Panc1 (cell line): ENCODE results near the gene ATP8B3. TPM values are rescaled to one million over a fixed set of nuclear protein-coding genes. Genes with fewer than 3 reads are reported as not detected.

Experiments used
- ATAC-seq: fragments of 200-7000 bp; cut with Tn5 transposase; 2 replicates; pipeline ENCODE4 v1.9.1; 2020; ENCODE audit warnings: mild to moderate bottlenecking, moderate library complexity
- BruUV-seq: library from RNA; stranded (reverse); fragments of 400-500 nt; replicated peaks from 2 replicates; lab custom pipeline; 2021; lab: Mats Ljungman, UMichigan
- CTCF ChIA-PET: fragments of 300-600 bp; sonication (Branson Sonifier 250); formaldehyde crosslinking; loops from one replicate; lab custom pipeline; 2022; ENCODE audit warnings: antibody characterized with exemption; lab: Charles Lee
- POLR2A ChIA-PET: fragments of 300-600 bp; sonication (Branson Sonifier 250); formaldehyde crosslinking; loops from one replicate; lab custom pipeline; 2022; ENCODE audit warnings: antibody characterized with exemption; lab: Charles Lee
- DNase-seq: peaks from one replicate; pipeline ENCODE4 v3.0.0-alpha.2; 2010; ENCODE audit warnings: low read depth, low spot score
- H3K27ac ChIP-seq: 2 replicates; pipeline ENCODE4 v1.5.1; 2011; ENCODE audit warnings: mild to moderate bottlenecking, low read length, inconsistent platforms
- H3K27me3 ChIP-seq: fragments of 200-500 bp; sonication (Bioruptor generic); 2 replicates; pipeline ENCODE4 v1.6.0; 2014; ENCODE audit warnings: low read length, inconsistent platforms; ENCODE audit not compliant: control insufficient read depth, insufficient read depth
- H3K36me3 ChIP-seq: fragments of 200-500 bp; sonication (Bioruptor generic); 2 replicates; pipeline ENCODE4 v1.5.1; 2014; ENCODE audit warnings: inconsistent platforms, mild to moderate bottlenecking, low read length, moderate library complexity; ENCODE audit not compliant: control insufficient read depth, insufficient read depth
- H3K4me1 ChIP-seq: 2 replicates; pipeline ENCODE4 v1.5.1; 2011; ENCODE audit warnings: inconsistent platforms, mild to moderate bottlenecking, low read length, moderate library complexity; ENCODE audit not compliant: control insufficient read depth, insufficient read depth
- H3K4me3 ChIP-seq, 2 experiments: 2 replicates each; pipeline ENCODE4 v1.5.1; 2011 to 2012; ENCODE audit warnings: low read depth in 2 of 2, low read length in 2 of 2, mild to moderate bottlenecking in 2 of 2, inconsistent platforms in 1 of 2, moderate library complexity in 1 of 2
- H3K9me3 ChIP-seq: fragments of 200-500 bp; sonication (Bioruptor generic); 2 replicates; pipeline ENCODE4 v1.5.1; 2014; ENCODE audit warnings: low read depth, mild to moderate bottlenecking, inconsistent platforms, low read length, moderate library complexity; ENCODE audit not compliant: control insufficient read depth, insufficient read depth
- POLR2AphosphoS5 ChIP-seq: IDR thresholded peaks from 2 replicates; pipeline ENCODE4 v1.6.1; 2012; ENCODE audit warnings: mild to moderate bottlenecking, low read depth, low read length, moderate library complexity
- SIN3A ChIP-seq: IDR thresholded peaks from 2 replicates; pipeline ENCODE4 v1.6.1; 2012; ENCODE audit warnings: low read depth, mild to moderate bottlenecking, low read length, moderate library complexity, borderline replicate concordance; ENCODE audit not compliant: insufficient read depth
- TCF7L2 ChIP-seq: IDR thresholded peaks from 2 replicates; pipeline ENCODE4 v1.6.1; 2011; ENCODE audit warnings: mild to moderate bottlenecking, low read depth, low read length, inconsistent platforms
- in situ Hi-C: cut with HindIII; loops from 2 replicates; pipeline ENCODE4 v1.10.0; 2016; ENCODE audit warnings: low sequenced_read_pairs, low pct_unique_long_range_greater_than_20kb
- intact Hi-C: fragments of 100-400 bp; cut with micrococcal nuclease; formaldehyde crosslinking; loops from one replicate; pipeline ENCODE4 v1.10.0; 2022; ENCODE audit not compliant: unreplicated experiment
- total RNA-seq: library from RNA; stranded (reverse); gene quantifications from one replicate; pipeline ENCODE4 v1.2.1, GENCODE V29; 2021; ENCODE audit not compliant: unreplicated experiment
- TF ChIP-seq, protein P1 (sequence below): fragments of 450-650 bp; IDR thresholded peaks from 2 replicates; pipeline ENCODE4 v1.5.1; 2017; ENCODE audit warnings: mild to moderate bottlenecking
- TF ChIP-seq, protein P2 (sequence below), 2 experiments: IDR thresholded peaks; 2 replicates each; pipeline ENCODE4 v1.6.1; 2011 to 2012; ENCODE audit warnings: low read depth in 2 of 2, control low read depth in 1 of 2, low read length in 1 of 2, mild to moderate bottlenecking in 1 of 2, moderate library complexity in 1 of 2; ENCODE audit not compliant: insufficient read depth in 1 of 2

Gene ATP8B3
- total RNA-seq, 1 experiment from 2014 or later = 67.7 TPM

DNA sequence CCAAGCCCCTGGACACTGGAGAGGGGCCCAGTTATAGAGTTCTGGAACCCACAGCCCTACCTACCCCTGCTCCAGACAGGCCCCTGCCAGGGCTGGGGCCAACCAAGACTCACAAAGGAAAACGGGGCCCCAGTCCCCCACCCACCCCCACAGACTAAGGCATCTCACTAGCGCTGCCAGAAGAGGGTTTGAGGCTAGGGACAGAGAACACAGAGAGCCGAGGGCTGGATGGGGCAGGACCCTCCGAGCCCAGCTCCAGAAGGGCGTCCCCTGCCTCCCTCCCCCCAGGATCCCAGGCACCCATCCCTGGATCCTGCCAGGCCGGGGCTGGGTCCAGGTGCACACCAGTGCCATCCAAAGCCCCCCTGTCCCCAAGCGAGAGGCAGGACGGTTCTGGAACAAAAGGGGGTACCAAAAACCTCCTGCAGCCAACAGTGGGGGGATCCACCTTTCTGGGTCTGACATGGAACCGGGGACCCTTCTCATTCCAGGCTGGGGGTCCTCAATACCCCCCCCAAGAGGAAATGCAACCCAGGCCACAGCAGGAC lies 40.6 kb upstream of the ATP8B3 start:
- H3K4me1 ChIP-seq = peaks cover 34% of the 10 kb centered on the region

DNA sequence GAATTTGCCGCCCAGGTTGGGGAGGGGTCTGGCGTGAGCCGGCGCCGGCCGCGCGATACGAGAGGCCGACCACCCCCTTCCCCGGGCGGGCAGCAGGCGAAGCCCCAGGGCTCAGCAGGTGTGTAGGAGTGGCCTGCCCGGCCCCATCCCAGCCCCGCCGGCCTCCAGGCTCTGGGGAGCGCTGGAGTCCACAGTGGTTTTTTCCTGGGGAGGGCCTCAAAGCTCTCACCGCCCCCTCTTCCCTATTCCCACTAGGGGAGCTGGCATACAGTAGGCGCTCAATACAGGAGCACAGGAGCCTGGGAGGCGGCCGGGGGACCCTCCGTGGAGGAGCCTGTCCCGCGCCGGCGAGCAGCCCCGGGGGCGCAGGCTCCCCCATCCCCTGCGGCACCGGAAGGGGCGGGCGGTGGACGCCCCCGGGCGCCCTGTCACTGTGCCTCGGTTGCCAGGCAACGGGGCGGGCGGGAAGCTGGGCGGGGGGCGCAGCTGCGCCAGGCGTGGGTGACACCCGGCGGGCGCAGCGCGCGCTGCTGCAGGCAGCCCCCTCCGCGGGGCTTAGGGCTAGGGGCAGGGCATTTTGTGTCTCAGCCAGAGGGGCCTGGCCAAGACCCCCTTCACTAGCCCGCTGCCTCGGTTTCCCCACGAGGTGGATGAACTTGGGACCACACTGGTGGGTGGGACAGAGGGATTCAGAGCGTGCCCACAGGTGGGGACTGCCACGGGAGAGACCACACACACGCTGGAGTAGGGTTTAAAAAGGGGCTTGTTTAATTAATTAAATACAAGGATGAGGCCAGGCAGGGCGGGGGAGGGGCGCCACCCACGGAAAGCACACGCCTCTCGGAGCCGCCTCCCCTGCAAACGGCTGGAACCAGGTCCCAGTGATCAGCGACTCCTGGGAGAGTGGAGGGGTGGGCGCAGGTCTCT lies 39.8 kb upstream of the ATP8B3 start:
- no peak for DNase-seq
- Histone ChIP-seq H3K27ac (peak overlapping the region; percentile 17; the same call in 1 of the 2 replicates), H3K9me3 (no peaks in the 10 kb centered on the region), H3K36me3 (peaks cover 6% of the 10 kb centered on the region; the same call in 1 of the 2 replicates), H3K27me3 (no peaks in the 10 kb centered on the region), H3K4me3 (no peak overlapping the region), H3K4me1 (peaks cover 36% of the 10 kb centered on the region)
- in situ Hi-C loops (no loop called here), intact Hi-C loops (no loop called here)
- ChIA-PET CTCF (no interaction called here), POLR2A (interaction anchor here (0.5 kb wide), 1 partner anchor 11 kb away, joined by 3 read pairs; no protein-coding TSS in a partner anchor)
- no TSS peak for BruUV-seq
- no peak for TF ChIP-seq TCF7L2
- TF ChIP-seq, protein P1, sequence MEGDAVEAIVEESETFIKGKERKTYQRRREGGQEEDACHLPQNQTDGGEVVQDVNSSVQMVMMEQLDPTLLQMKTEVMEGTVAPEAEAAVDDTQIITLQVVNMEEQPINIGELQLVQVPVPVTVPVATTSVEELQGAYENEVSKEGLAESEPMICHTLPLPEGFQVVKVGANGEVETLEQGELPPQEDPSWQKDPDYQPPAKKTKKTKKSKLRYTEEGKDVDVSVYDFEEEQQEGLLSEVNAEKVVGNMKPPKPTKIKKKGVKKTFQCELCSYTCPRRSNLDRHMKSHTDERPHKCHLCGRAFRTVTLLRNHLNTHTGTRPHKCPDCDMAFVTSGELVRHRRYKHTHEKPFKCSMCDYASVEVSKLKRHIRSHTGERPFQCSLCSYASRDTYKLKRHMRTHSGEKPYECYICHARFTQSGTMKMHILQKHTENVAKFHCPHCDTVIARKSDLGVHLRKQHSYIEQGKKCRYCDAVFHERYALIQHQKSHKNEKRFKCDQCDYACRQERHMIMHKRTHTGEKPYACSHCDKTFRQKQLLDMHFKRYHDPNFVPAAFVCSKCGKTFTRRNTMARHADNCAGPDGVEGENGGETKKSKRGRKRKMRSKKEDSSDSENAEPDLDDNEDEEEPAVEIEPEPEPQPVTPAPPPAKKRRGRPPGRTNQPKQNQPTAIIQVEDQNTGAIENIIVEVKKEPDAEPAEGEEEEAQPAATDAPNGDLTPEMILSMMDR = no peak
- TF ChIP-seq SIN3A = no peak
- no peak for TF ChIP-seq POLR2AphosphoS5
- TF ChIP-seq, protein P2, sequence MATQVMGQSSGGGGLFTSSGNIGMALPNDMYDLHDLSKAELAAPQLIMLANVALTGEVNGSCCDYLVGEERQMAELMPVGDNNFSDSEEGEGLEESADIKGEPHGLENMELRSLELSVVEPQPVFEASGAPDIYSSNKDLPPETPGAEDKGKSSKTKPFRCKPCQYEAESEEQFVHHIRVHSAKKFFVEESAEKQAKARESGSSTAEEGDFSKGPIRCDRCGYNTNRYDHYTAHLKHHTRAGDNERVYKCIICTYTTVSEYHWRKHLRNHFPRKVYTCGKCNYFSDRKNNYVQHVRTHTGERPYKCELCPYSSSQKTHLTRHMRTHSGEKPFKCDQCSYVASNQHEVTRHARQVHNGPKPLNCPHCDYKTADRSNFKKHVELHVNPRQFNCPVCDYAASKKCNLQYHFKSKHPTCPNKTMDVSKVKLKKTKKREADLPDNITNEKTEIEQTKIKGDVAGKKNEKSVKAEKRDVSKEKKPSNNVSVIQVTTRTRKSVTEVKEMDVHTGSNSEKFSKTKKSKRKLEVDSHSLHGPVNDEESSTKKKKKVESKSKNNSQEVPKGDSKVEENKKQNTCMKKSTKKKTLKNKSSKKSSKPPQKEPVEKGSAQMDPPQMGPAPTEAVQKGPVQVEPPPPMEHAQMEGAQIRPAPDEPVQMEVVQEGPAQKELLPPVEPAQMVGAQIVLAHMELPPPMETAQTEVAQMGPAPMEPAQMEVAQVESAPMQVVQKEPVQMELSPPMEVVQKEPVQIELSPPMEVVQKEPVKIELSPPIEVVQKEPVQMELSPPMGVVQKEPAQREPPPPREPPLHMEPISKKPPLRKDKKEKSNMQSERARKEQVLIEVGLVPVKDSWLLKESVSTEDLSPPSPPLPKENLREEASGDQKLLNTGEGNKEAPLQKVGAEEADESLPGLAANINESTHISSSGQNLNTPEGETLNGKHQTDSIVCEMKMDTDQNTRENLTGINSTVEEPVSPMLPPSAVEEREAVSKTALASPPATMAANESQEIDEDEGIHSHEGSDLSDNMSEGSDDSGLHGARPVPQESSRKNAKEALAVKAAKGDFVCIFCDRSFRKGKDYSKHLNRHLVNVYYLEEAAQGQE (IDR thresholded peaks at IDR 0.05; ENCODE audit: insufficient read depth in 1 of 2, low read depth in 2 of 2, low read length in 1 of 2) = no peak
- no peak for ATAC-seq

More for the DNA sequence above, 40.6 kb upstream of the ATP8B3 start:
- POLR2A ChIA-PET = no interaction called here
- Histone ChIP-seq H3K4me3 (no peak overlapping the region), H3K27ac (peak overlapping the region; percentile 92), H3K36me3 (no peaks in the 10 kb centered on the region), H3K27me3 (no peaks in the 10 kb centered on the region), H3K9me3 (no peaks in the 10 kb centered on the region)
- in situ Hi-C loops (no loop called here), intact Hi-C loops (no loop called here)
- CTCF ChIA-PET = no interaction called here
- no peak for ATAC-seq
- no peak for TF ChIP-seq SIN3A
- TF ChIP-seq, protein P2 (IDR thresholded peaks at IDR 0.05; ENCODE audit: insufficient read depth in 1 of 2, low read depth in 2 of 2, low read length in 1 of 2) = no peak
- no peak for TF ChIP-seq POLR2AphosphoS5
- TF ChIP-seq, protein P1 = no peak
- no peak for TF ChIP-seq TCF7L2
- BruUV-seq = no TSS peak
- DNase-seq = no peak
